PC-9 (cell line): Measurements from ENCODE around the gene ROS1. TPM values are rescaled to one million over a fixed set of nuclear protein-coding genes. Genes with fewer than 3 reads are reported as not detected.
A peak's percentile ranks its signal among the peaks of the same experiment; 100 is the strongest.

Source experiments
- BruUV-seq: library from RNA; stranded (reverse); fragments of 400-500 nt; replicated peaks from 2 replicates; lab custom pipeline; 2021; lab: Mats Ljungman, UMichigan
- CTCF ChIA-PET: fragments of 300-600 bp; sonication (Branson Sonifier 250); formaldehyde crosslinking; loops from one replicate; lab custom pipeline; 2022; ENCODE audit warnings: antibody characterized with exemption; lab: Charles Lee
- POLR2A ChIA-PET: fragments of 300-600 bp; sonication (Branson Sonifier 250); formaldehyde crosslinking; loops from one replicate; lab custom pipeline; 2022; ENCODE audit warnings: antibody characterized with exemption; ENCODE audit not compliant: unreplicated experiment; lab: Charles Lee
- DNase-seq, 2 experiments: peaks; one replicate each; pipeline versions ENCODE4 v3.0.0 to v3.0.0-alpha.2; 2015 to 2022; ENCODE audit warnings: mixed read lengths in 1 of 2
- H2AFZ ChIP-seq: fragments of 200-600 bp; sonication (generic); 2 replicates; pipeline ENCODE4 v1.8.1; 2017; ENCODE audit warnings: antibody characterized with exemption
- H3F3A ChIP-seq: fragments of 200-600 bp; sonication (generic); 2 replicates; pipeline ENCODE4 v1.8.1; 2017; ENCODE audit warnings: antibody characterized with exemption, mild to moderate bottlenecking, low read depth; ENCODE audit not compliant: insufficient read depth
- H3K27ac ChIP-seq: fragments of 200-600 bp; sonication (generic); 2 replicates; pipeline ENCODE4 v1.6.1; 2016; ENCODE audit warnings: mixed run types
- H3K27me3 ChIP-seq: fragments of 200-600 bp; sonication (generic); 2 replicates; pipeline ENCODE4 v1.6.1; 2016; ENCODE audit warnings: low read depth, mixed run types; ENCODE audit not compliant: insufficient read depth
- H3K36me3 ChIP-seq: fragments of 200-600 bp; sonication (generic); 2 replicates; pipeline ENCODE4 v1.6.1; 2016; ENCODE audit warnings: low read depth, mixed run types
- H3K4me1 ChIP-seq: fragments of 200-600 bp; sonication (generic); replicated peaks from 2 replicates; pipeline ENCODE4 v1.6.1; 2016; ENCODE audit warnings: mixed run types; ENCODE audit not compliant: insufficient read depth
- H3K4me2 ChIP-seq: fragments of 200-600 bp; sonication (generic); 2 replicates; pipeline ENCODE4 v1.6.1; 2017; ENCODE audit warnings: mixed run types
- H3K4me3 ChIP-seq: fragments of 200-600 bp; sonication (generic); 2 replicates; pipeline ENCODE4 v1.6.1; 2016; ENCODE audit warnings: mixed run types
- H3K79me2 ChIP-seq: fragments of 200-600 bp; sonication (generic); 2 replicates; pipeline ENCODE4 v1.6.1; 2017; ENCODE audit warnings: low read depth, mixed run types
- H3K9me2 ChIP-seq: fragments of 200-600 bp; sonication (generic); 2 replicates; pipeline ENCODE4 v1.8.1; 2017; ENCODE audit warnings: mild to moderate bottlenecking; ENCODE audit not compliant: insufficient read depth
- H3K9me3 ChIP-seq: fragments of 200-600 bp; sonication (generic); 2 replicates; pipeline ENCODE4 v1.8.1; 2016; ENCODE audit warnings: low read depth; ENCODE audit not compliant: insufficient read depth
- H4K20me1 ChIP-seq: fragments of 200-600 bp; sonication (generic); 2 replicates; pipeline ENCODE4 v1.8.1; 2017; ENCODE audit not compliant: insufficient read depth
- EZH2 ChIP-seq: fragments of 200-600 bp; sonication (generic); IDR thresholded peaks from 2 replicates; pipeline ENCODE4 v1.8.0; 2017; ENCODE audit warnings: antibody characterized with exemption, low read depth
- intact Hi-C: fragments of 100-400 bp; cut with micrococcal nuclease; formaldehyde crosslinking; loops from one replicate; pipeline ENCODE4 v1.10.0; 2022; ENCODE audit not compliant: unreplicated experiment
- total RNA-seq: library from RNA; stranded (reverse); gene quantifications from 2 replicates; pipeline ENCODE4 v1.2.3, GENCODE V29; 2021
- TF ChIP-seq, protein P1 (sequence below): fragments of 200-600 bp; sonication (generic); conservative IDR thresholded peaks from 2 replicates; pipeline ENCODE4 v1.6.1; 2017; ENCODE audit warnings: mixed run types, antibody characterized with exemption, mild to moderate bottlenecking, moderate library complexity

The ROS1 gene
- total RNA-seq, 1 experiment from 2014 or later: not detected

DNA sequence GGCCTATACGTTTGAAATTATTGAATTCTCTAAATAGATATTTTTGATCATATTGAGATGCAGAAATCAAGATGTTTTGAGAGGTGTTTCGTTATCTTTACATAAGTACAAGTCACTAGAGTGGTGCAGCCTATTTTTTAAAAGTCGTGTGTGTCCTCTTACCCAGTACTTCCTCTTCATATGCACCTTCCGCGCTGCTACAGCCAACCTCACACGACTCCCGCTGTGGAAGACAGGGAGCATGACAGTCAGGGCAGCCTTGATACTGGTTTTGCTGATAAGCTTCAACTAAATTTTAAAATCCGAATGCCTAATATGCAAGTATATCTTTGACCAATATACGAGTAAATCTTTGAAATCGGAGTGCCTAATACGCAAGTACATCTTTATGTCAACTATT is 16.3 kb downstream of the ROS1 start:
- no peaks in the 10 kb centered on the region for H3K9me2 ChIP-seq
- BruUV-seq: no TSS peak
- TF ChIP-seq EZH2: no peak
- TF ChIP-seq, protein P1, sequence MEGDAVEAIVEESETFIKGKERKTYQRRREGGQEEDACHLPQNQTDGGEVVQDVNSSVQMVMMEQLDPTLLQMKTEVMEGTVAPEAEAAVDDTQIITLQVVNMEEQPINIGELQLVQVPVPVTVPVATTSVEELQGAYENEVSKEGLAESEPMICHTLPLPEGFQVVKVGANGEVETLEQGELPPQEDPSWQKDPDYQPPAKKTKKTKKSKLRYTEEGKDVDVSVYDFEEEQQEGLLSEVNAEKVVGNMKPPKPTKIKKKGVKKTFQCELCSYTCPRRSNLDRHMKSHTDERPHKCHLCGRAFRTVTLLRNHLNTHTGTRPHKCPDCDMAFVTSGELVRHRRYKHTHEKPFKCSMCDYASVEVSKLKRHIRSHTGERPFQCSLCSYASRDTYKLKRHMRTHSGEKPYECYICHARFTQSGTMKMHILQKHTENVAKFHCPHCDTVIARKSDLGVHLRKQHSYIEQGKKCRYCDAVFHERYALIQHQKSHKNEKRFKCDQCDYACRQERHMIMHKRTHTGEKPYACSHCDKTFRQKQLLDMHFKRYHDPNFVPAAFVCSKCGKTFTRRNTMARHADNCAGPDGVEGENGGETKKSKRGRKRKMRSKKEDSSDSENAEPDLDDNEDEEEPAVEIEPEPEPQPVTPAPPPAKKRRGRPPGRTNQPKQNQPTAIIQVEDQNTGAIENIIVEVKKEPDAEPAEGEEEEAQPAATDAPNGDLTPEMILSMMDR: no peak
- H4K20me1 ChIP-seq: no peaks in the 10 kb centered on the region
- H3K27me3 ChIP-seq: no peaks in the 10 kb centered on the region
- no peaks in the 10 kb centered on the region; the same call in 1 of the 2 replicates for H3K9me3 ChIP-seq
- H3K79me2 ChIP-seq: no peaks in the 10 kb centered on the region
- no peak for DNase-seq
- intact Hi-C loops: no loop called here
- no peak overlapping the region for H2AFZ ChIP-seq
- H3K4me2 ChIP-seq: no peak overlapping the region
- no peaks in the 10 kb centered on the region for H3K36me3 ChIP-seq
- no peak overlapping the region for H3K27ac ChIP-seq
- ChIA-PET CTCF (no interaction called here), POLR2A (no interaction called here)
- H3K4me3 ChIP-seq: no peak overlapping the region
- no peaks in the 10 kb centered on the region for H3F3A ChIP-seq
- H3K4me1 ChIP-seq: no peaks in the 10 kb centered on the region

DNA sequence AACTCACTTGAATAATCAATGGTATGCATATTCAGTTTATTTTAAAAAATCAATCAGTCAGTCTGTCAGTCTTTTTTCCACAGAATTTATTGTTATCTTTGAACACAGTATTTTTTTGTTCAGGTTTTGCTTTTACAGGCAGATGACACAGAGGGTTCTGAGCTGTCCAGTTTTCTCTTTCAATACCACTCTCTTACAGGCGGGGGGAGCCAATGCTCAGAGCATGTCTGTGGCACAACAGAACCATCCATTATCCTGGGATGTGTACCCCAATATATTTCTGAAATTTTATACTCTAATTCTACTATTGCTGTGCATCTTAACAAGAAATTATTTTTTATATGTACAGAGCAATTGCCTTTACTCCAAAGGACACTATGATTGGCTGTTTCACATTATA is 21.2 kb downstream of the ROS1 start:
- H3K9me2 ChIP-seq: no peaks in the 10 kb centered on the region
- no peak for DNase-seq
- no peaks in the 10 kb centered on the region for H3K36me3 ChIP-seq
- no peaks in the 10 kb centered on the region for H3F3A ChIP-seq
- no peak overlapping the region for H2AFZ ChIP-seq
- H4K20me1 ChIP-seq: no peaks in the 10 kb centered on the region
- no TSS peak for BruUV-seq
- POLR2A ChIA-PET: no interaction called here
- intact Hi-C loops: loop anchor here (2.0 to 5.0 kb wide), 2 partner anchors 38 to 198 kb away; partner anchors contain the start of gene GOPC
- H3K4me2 ChIP-seq: no peak overlapping the region
- H3K27ac ChIP-seq: no peak overlapping the region
- no peaks in the 10 kb centered on the region; the same call in 1 of the 2 replicates for H3K9me3 ChIP-seq
- no peak overlapping the region for H3K4me3 ChIP-seq
- no peak for TF ChIP-seq EZH2
- TF ChIP-seq, protein P1: peak; percentile 60
- H3K79me2 ChIP-seq: no peaks in the 10 kb centered on the region
- H3K27me3 ChIP-seq: no peaks in the 10 kb centered on the region
- no peaks in the 10 kb centered on the region for H3K4me1 ChIP-seq
- CTCF ChIA-PET: no interaction called here

DNA sequence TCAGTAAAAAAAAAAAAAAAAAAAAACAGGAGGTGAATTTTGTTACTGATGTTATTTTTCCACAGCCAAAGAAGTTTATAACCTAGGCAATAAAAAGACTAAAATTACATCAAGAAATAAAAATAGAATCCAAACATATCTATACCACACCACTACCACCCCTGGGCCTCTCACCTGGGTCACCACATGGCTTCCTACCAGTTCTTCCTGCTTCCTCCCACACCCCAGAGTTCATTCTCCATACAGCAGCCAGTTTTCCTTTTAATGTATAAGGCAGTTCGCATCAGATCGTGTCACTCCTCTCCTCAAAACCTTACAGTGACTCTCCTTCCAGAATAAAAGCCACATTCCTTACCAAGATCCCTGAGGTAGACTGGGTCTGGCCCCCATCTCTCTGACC is 23.9 kb downstream of the ROS1 start:
- intact Hi-C loops: loop anchor here (5.0 kb wide), 1 partner anchor 41 kb away; no protein-coding TSS in a partner anchor

More for the DNA sequence above, 23.9 kb downstream of the ROS1 start:
- Histone ChIP-seq H3K27ac (no peak overlapping the region), H4K20me1 (no peaks in the 10 kb centered on the region), H3K4me3 (no peak overlapping the region), H3K4me2 (no peak overlapping the region), H3F3A (no peaks in the 10 kb centered on the region), H3K9me2 (0 out of 2 replicates have a peak, but pooled peaks cover 3% of the 10 kb centered on the region), H3K9me3 (no peaks in the 10 kb centered on the region), H3K4me1 (no peaks in the 10 kb centered on the region), H3K79me2 (no peaks in the 10 kb centered on the region), H3K36me3 (no peaks in the 10 kb centered on the region), H3K27me3 (no peaks in the 10 kb centered on the region), H2AFZ (no peak overlapping the region; the same call in 1 of the 2 replicates)
- TF ChIP-seq, protein P1: no peak
- TF ChIP-seq EZH2: no peak
- DNase-seq: no peak
- CTCF ChIA-PET: no interaction called here
- BruUV-seq: no TSS peak
- POLR2A ChIA-PET: no interaction called here
